ENCODE data around the gene SETD4. TPM values are rescaled to one million over a fixed set of nuclear protein-coding genes. Genes with fewer than 3 reads are reported as not detected.

SETD4 gene
- polyA plus RNA-seq, 2 donors = 9.1 to 13.7 TPM

Other genes with a start within 250 kb of the SETD4 start
- gene CBR1, start 9.5 kb upstream of the SETD4 start, polyA plus RNA-seq = 100 to 1,000 TPM; 102 to 207 TPM
- gene CBR3, start 74.6 kb upstream of the SETD4 start, polyA plus RNA-seq = 10 to 100 TPM; 55.8 to 77.1 TPM
- 10 to 100 TPM in 1 of 2 donors, 1 to 10 TPM in 1; 9.2 to 13.2 TPM for gene DOP1B, start 96.3 kb upstream of the SETD4 start, polyA plus RNA-seq

Data from esophagus (tissue), 2 donors.